ENCODE results near the gene DAPK1.

The DAPK1 gene

DNA sequence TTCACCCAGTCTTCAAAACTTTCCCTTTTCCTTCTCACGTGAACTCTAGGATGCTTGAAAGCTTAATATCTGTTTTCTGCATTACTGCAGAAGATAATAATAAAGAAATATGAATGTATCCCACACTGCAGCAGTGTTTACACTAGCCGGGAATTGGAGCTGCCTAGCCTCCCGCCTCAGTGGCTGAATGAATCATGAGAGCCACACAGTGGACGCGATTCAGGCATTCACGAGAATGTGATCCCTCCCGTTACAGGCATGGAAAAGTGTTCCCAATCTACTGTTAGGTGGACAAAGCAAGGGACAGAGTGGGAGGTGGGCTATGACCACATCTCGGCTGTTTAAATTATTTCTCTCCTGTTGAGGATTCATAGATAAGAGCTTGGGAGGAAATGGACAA, 158.8 kb downstream of the DAPK1 start:
- TF ChIP-seq, protein P1, sequence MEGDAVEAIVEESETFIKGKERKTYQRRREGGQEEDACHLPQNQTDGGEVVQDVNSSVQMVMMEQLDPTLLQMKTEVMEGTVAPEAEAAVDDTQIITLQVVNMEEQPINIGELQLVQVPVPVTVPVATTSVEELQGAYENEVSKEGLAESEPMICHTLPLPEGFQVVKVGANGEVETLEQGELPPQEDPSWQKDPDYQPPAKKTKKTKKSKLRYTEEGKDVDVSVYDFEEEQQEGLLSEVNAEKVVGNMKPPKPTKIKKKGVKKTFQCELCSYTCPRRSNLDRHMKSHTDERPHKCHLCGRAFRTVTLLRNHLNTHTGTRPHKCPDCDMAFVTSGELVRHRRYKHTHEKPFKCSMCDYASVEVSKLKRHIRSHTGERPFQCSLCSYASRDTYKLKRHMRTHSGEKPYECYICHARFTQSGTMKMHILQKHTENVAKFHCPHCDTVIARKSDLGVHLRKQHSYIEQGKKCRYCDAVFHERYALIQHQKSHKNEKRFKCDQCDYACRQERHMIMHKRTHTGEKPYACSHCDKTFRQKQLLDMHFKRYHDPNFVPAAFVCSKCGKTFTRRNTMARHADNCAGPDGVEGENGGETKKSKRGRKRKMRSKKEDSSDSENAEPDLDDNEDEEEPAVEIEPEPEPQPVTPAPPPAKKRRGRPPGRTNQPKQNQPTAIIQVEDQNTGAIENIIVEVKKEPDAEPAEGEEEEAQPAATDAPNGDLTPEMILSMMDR (IDR thresholded peaks at IDR 0.05; ENCODE audit: low read depth, low read length, missing control alignments), result no peak
- in situ Hi-C loops (cut with HindIII; ENCODE audit: low sequenced_read_pairs), result no loop called here
- no peak for DNase-seq (ENCODE audit: low read depth)
- no peak overlapping the region for H3K4me3 ChIP-seq (ENCODE audit: low read depth, low read length)

DNA sequence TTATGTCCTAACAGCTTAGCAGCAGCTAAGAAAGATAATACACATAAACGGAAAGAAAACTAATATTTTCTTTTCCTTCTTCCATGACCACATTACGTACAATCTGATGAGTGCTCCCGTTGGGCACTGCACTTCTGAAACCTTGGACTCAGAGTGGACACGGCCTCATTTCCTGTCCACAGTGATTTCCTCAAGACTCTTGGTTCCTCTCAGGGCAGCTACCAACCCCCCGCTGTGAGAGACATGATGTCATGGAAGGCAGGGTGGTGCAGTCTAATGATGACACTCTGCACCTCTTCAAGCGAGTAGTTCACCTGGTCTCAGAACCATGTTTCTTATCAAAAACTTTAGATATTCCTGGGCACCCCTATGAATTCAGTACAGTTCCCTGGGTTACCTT, 159.5 kb downstream of the DAPK1 start:
- no peak overlapping the region for H3K4me3 ChIP-seq (ENCODE audit: low read depth, low read length)
- TF ChIP-seq, protein P1 (IDR thresholded peaks at IDR 0.05; ENCODE audit: low read depth, low read length, missing control alignments), result no peak
- in situ Hi-C loops (cut with HindIII; ENCODE audit: low sequenced_read_pairs), result no loop called here
- no peak for DNase-seq (ENCODE audit: low read depth)

DNA sequence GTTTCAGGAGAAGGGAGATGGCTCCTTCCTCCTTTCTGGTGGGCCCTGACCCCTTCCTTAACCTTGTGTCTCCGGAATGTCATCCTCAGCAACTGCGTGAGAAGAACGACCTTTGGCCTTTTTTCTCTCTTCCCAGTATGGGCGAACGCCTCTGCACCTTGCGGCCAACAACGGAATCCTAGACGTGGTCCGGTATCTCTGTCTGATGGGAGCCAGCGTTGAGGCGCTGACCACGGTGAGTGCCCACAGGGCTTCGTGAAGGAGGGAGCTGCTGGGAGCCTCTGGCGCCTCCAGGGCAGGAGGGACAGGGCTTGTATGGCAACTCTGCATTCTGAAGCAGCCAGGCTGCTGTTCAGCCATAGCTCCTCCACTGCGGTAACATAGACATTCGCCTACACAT, 160.2 kb downstream of the DAPK1 start:
- no peak overlapping the region for H3K4me3 ChIP-seq (ENCODE audit: low read depth, low read length)
- TF ChIP-seq, protein P1 (IDR thresholded peaks at IDR 0.05; ENCODE audit: low read depth, low read length, missing control alignments), result no peak
- in situ Hi-C loops (cut with HindIII; ENCODE audit: low sequenced_read_pairs), result no loop called here
- DNase-seq (ENCODE audit: low read depth), result no peak

DNA sequence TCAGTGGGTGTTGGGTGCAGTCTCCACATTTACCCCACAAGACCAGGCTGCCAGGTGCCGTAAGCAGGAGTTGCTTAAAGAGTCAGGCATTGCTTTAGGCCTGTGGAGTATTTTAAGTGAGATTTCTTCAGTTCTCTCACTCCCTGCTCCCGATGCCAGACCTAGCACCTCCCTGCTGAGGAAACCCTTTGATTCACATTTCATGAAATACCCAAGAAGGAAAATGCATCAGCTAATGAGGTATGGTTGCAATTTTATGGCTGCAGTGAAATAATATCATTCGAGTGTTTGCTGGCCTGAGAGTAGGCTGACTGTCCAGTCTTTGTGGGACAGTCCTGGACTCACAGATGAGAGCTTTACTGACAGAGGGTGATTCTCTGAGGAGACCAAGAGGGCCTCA, 160.8 kb downstream of the DAPK1 start:
- H3K4me3 ChIP-seq (ENCODE audit: low read depth, low read length), result no peak overlapping the region
- TF ChIP-seq, protein P1 (IDR thresholded peaks at IDR 0.05; ENCODE audit: low read depth, low read length, missing control alignments), result no peak
- no peak for DNase-seq (ENCODE audit: low read depth)
- in situ Hi-C loops (cut with HindIII; ENCODE audit: low sequenced_read_pairs), result no loop called here

GRCh38 chr9:87659534-87660419, 162.1 kb downstream of the DAPK1 start:
- no peak for DNase-seq (ENCODE audit: low read depth)
- TF ChIP-seq, protein P1 (IDR thresholded peaks at IDR 0.05; ENCODE audit: low read depth, low read length, missing control alignments), result no peak
- in situ Hi-C loops (cut with HindIII; ENCODE audit: low sequenced_read_pairs), result loop anchor here (5.0 kb wide), 1 partner anchor 322 kb away; no protein-coding TSS in a partner anchor
- no peak overlapping the region for H3K4me3 ChIP-seq (ENCODE audit: low read depth, low read length)

DNA sequence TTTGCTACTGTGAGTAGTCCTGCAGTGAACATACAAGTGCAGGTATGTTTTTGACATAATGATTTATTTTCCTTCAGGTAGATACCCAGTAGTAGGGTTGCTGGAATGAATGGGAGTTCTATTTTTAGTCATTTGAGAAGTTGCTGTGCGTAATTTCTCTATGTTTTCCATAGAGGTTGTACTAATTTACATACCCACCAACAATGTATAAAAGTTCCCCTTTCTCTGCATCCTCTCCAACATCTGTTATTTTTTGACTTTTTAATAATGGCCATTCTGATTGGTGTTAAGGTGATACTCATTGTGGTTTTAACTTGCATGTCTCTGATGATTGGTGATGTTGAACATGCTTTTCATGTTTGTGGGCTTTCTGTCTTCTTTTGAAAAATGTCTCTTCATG, 163.6 kb downstream of the DAPK1 start:
- DNase-seq (ENCODE audit: low read depth), result no peak
- H3K4me3 ChIP-seq (ENCODE audit: low read depth, low read length), result no peak overlapping the region
- in situ Hi-C loops (cut with HindIII; ENCODE audit: low sequenced_read_pairs), result loop anchor here (5.0 kb wide), 1 partner anchor 324 kb away; no protein-coding TSS in a partner anchor
- TF ChIP-seq, protein P1 (IDR thresholded peaks at IDR 0.05; ENCODE audit: low read depth, low read length, missing control alignments), result no peak
